ENCODE results near the gene SLC4A7.

GRCh38 chr3:27456554-27456953, 27.6 kb downstream of the SLC4A7 start:
- TF ChIP-seq EZH2phosphoT487 (IDR thresholded peaks at IDR 0.05; ENCODE audit: insufficient read depth, low read depth) (no peak), EZH2 (IDR thresholded peaks at IDR 0.05; ENCODE audit: insufficient read depth, poor library complexity, severe bottlenecking) (no peak)
